ENCODE data around the gene GOLPH3. TPM values are rescaled to one million over a fixed set of nuclear protein-coding genes. Genes with fewer than 3 reads are reported as not detected.

Gene GOLPH3
- polyA plus RNA-seq, 1 donor (not counting 4 experiments of a cell fraction or from before 2014, with no cell fraction given): 42.0 TPM

GRCh38 chr5:32092938-32093812, 80.9 kb downstream of the GOLPH3 start:
- Histone ChIP-seq H3K27me3 (ENCODE audit: control insufficient read depth, extremely low read depth, insufficient read depth, low read length) (no peaks in the 10 kb centered on the region), H3K27ac (ENCODE audit: control insufficient read depth, insufficient read depth, low read length) (no peak overlapping the region), H4K20me1 (ENCODE audit: control insufficient read depth, extremely low read depth, insufficient read depth, low read length) (no peaks in the 10 kb centered on the region), H3K9me1 (ENCODE audit: control insufficient read depth, extremely low read depth, insufficient read depth, low read length) (no peaks in the 10 kb centered on the region), H3K4me1 (ENCODE audit: control insufficient read depth, extremely low read depth, insufficient read depth, low read length) (no peaks in the 10 kb centered on the region), H3K36me3 (ENCODE audit: control insufficient read depth in 2 of 2, extremely low read depth in 1 of 2, insufficient read depth in 2 of 2, low read length in 2 of 2) (peaks cover 3 to 7% of the 10 kb centered on the region in 2 experiments), H3K4me2 (ENCODE audit: control insufficient read depth, extremely low read depth, insufficient read depth, low read depth, low read length) (no peak overlapping the region), H3K4me3 (ENCODE audit: control insufficient read depth in 2 of 3, extremely low read depth in 1 of 3, insufficient read depth in 2 of 3, low read depth in 1 of 3, low read length in 3 of 3) (no peak overlapping the region), H3K9ac (ENCODE audit: control insufficient read depth, extremely low read depth, insufficient read depth, low read length) (no peak overlapping the region), H3K9me3 (ENCODE audit: control insufficient read depth, low read depth, low read length) (no peaks in the 10 kb centered on the region), H3K79me2 (ENCODE audit: control insufficient read depth, insufficient read depth, low read length) (no peaks in the 10 kb centered on the region), H2AFZ (ENCODE audit: control insufficient read depth, low read length) (no peak overlapping the region)
- dilution Hi-C loops (cut with MboI; ENCODE audit: extremely low pct_ligation_motif_present, low sequenced_read_pairs): no loop called here
- peak; percentile 39 for FAIRE-seq
- no peak for DNase-seq (ENCODE audit: low read depth, low spot score)
- TF ChIP-seq CTCF (optimal IDR thresholded peaks at IDR 0.05 in 1 of 3, IDR thresholded peaks at IDR 0.05 in 1 of 3, conservative IDR thresholded peaks at IDR 0.05 in 1 of 3; ENCODE audit: extremely low read depth in 1 of 3, insufficient read depth in 2 of 3, low read length in 3 of 3): peak; percentile 63 to 93 (median 86)
- no peak for TF ChIP-seq EZH2 (IDR thresholded peaks at IDR 0.05; ENCODE audit: low read length)

- FAIRE-seq: no peak
- Histone ChIP-seq H3K27me3 (ENCODE audit: control insufficient read depth, extremely low read depth, insufficient read depth, low read length) (no peaks in the 10 kb centered on the region), H3K9me1 (ENCODE audit: control insufficient read depth, extremely low read depth, insufficient read depth, low read length) (no peaks in the 10 kb centered on the region), H3K4me3 (ENCODE audit: control insufficient read depth in 2 of 3, extremely low read depth in 1 of 3, insufficient read depth in 2 of 3, low read depth in 1 of 3, low read length in 3 of 3) (no peak overlapping the region), H4K20me1 (ENCODE audit: control insufficient read depth, extremely low read depth, insufficient read depth, low read length) (no peaks in the 10 kb centered on the region), H3K4me2 (ENCODE audit: control insufficient read depth, extremely low read depth, insufficient read depth, low read depth, low read length) (no peak overlapping the region), H2AFZ (ENCODE audit: control insufficient read depth, low read length) (no peak overlapping the region), H3K4me1 (ENCODE audit: control insufficient read depth, extremely low read depth, insufficient read depth, low read length) (no peaks in the 10 kb centered on the region), H3K36me3 (ENCODE audit: control insufficient read depth in 2 of 2, extremely low read depth in 1 of 2, insufficient read depth in 2 of 2, low read length in 2 of 2) (peaks cover 3 to 6% of the 10 kb centered on the region in 2 experiments), H3K9me3 (ENCODE audit: control insufficient read depth, low read depth, low read length) (no peaks in the 10 kb centered on the region), H3K27ac (ENCODE audit: control insufficient read depth, insufficient read depth, low read length) (no peak overlapping the region), H3K79me2 (ENCODE audit: control insufficient read depth, insufficient read depth, low read length) (no peaks in the 10 kb centered on the region), H3K9ac (ENCODE audit: control insufficient read depth, extremely low read depth, insufficient read depth, low read length) (no peak overlapping the region)
- dilution Hi-C loops (cut with MboI; ENCODE audit: extremely low pct_ligation_motif_present, low sequenced_read_pairs): no loop called here
- no peak for DNase-seq (ENCODE audit: low read depth, low spot score)
- TF ChIP-seq CTCF (optimal IDR thresholded peaks at IDR 0.05 in 1 of 3, IDR thresholded peaks at IDR 0.05 in 1 of 3, conservative IDR thresholded peaks at IDR 0.05 in 1 of 3; ENCODE audit: extremely low read depth in 1 of 3, insufficient read depth in 2 of 3, low read length in 3 of 3): no peak
- no peak for TF ChIP-seq EZH2 (IDR thresholded peaks at IDR 0.05; ENCODE audit: low read length)
Measured at GRCh38 chr5:32090755-32091128, 83.4 kb downstream of the GOLPH3 start.
